SHP77 treated with DMSO at 0.1 percent for 48 hours (cell line): Measurements from ENCODE around the gene OPHN1.
"Not testable (repeated sequence)": the region's sequence is repeated elsewhere in the genome, so short reads cannot be mapped to it uniquely, and the experiment has no call there.

ENCODE experiments used
- DNase-seq: peaks from one replicate; lab custom pipeline; 2025; lab: John Stamatoyannopoulos, UW

The OPHN1 gene

GRCh38 chrX:68358679-68359078 lies 74.6 kb downstream of the OPHN1 start:
- DNase-seq, result no peak

GRCh38 chrX:68355629-68355920 lies 77.7 kb downstream of the OPHN1 start:
- no peak for DNase-seq

GRCh38 chrX:68354879-68355628 lies 78.2 kb downstream of the OPHN1 start:
- no peak for DNase-seq

- DNase-seq, result no peak
Observed at GRCh38 chrX:68345025-68345424, 88.3 kb downstream of the OPHN1 start.

GRCh38 chrX:68343551-68343950 lies 89.7 kb downstream of the OPHN1 start:
- no peak for DNase-seq

GRCh38 chrX:68332201-68332731 lies 101.0 kb downstream of the OPHN1 start:
- no peak for DNase-seq

- not testable (repeated sequence) for DNase-seq
Observed at GRCh38 chrX:68326841-68327240, 106.5 kb downstream of the OPHN1 start.

GRCh38 chrX:68307769-68308168 lies 125.5 kb downstream of the OPHN1 start:
- DNase-seq, result no peak

GRCh38 chrX:68304602-68305001 lies 128.7 kb downstream of the OPHN1 start:
- DNase-seq, result no peak

- no peak for DNase-seq
Observed at GRCh38 chrX:68299898-68300297, 133.4 kb downstream of the OPHN1 start.

GRCh38 chrX:68292471-68292870 lies 140.8 kb downstream of the OPHN1 start:
- DNase-seq, result no peak

GRCh38 chrX:68288127-68288526 lies 145.2 kb downstream of the OPHN1 start:
- DNase-seq, result no peak

GRCh38 chrX:68287419-68287818 lies 145.9 kb downstream of the OPHN1 start:
- no peak for DNase-seq

- DNase-seq, result no peak
Observed at GRCh38 chrX:68286980-68287379, 146.3 kb downstream of the OPHN1 start.

GRCh38 chrX:68286076-68286475 lies 147.2 kb downstream of the OPHN1 start:
- no peak for DNase-seq

- no peak for DNase-seq
Observed at GRCh38 chrX:68284281-68284904, 148.9 kb downstream of the OPHN1 start.

- DNase-seq, result no peak
Observed at GRCh38 chrX:68273887-68274286, 159.4 kb downstream of the OPHN1 start.

- DNase-seq, result not testable (repeated sequence)
Observed at GRCh38 chrX:68264793-68265192, 168.5 kb downstream of the OPHN1 start.

GRCh38 chrX:68261060-68261672 lies 172.1 kb downstream of the OPHN1 start:
- DNase-seq, result no peak

- DNase-seq, result no peak
Observed at GRCh38 chrX:68256990-68257389, 176.3 kb downstream of the OPHN1 start.

GRCh38 chrX:68254738-68255645 lies 178.3 kb downstream of the OPHN1 start:
- DNase-seq, result no peak

GRCh38 chrX:68252664-68253063 lies 180.6 kb downstream of the OPHN1 start:
- no peak for DNase-seq
